H54 (cell line): ENCODE data around the gene EVI5.
"Not testable (repeated sequence)": the region's sequence is repeated elsewhere in the genome, so short reads cannot be mapped to it uniquely, and the experiment has no call there.

ENCODE experiments used
- DNase-seq: peaks from one replicate; pipeline ENCODE4 v3.0.0; 2011; ENCODE audit warnings: low spot score, mixed read lengths; ENCODE audit not compliant: insufficient read length
- FAIRE-seq: peaks from 3 replicates; lab custom pipeline; 2011; peaks lifted over from hg19 to GRCh38; lab: Jason Lieb, UNC
- POLR2A ChIP-seq: IDR thresholded peaks from 2 replicates; pipeline ENCODE4 v1.6.1; 2011; ENCODE audit warnings: low read depth, mild to moderate bottlenecking, low read length

Gene EVI5

DNA sequence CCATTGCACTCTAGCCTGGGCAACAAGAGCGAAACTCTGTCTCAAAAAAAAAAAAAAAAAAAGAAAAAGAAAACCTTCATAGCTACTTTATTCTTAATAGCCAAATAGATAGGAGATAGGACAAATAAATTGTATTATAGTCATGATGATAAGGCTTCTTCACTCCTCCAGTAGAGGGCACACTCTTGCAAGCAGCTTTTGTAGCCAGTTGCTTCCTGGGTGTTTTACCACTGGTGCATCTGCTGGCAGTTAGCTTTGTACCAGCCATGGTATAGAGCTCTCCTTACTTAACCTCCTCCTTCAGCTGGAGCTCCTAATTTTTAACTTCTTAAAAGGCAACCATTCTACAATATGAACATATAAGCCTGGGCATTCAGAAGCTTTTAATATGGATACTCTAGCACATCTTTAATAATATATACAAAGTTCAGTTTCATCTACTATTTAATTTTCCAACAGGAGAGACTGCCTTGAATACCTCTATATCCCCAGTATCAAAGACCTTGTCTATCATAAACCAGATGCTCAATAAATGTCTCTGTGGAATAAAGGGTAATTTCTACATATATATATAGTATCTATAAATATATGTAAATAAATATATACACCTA lies 35.8 kb downstream of the EVI5 start:
- DNase-seq (no peak), FAIRE-seq (peak; percentile 70)
- TF ChIP-seq POLR2A, result no peak

DNA sequence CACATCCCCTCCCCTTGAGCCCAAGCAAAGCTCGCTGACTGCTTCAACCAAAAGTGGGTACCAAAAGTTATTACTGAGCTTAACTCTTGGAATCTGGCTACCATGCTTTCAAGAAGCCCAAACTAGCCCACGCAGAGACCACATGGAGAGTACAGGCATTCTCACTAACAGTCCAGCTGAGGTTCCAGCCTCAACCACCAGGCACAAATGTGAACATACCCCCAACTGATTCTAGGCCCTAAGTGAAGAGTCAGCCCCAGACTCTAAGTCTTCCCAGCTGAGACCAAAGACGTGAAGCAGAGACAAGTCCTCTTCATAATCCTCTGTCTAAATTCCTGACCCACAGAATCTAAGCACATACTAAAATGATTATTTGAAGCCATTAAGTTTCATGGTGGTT lies 36.8 kb downstream of the EVI5 start:
- DNase-seq, result no peak
- FAIRE-seq, result no peak
- TF ChIP-seq POLR2A, result no peak

DNA sequence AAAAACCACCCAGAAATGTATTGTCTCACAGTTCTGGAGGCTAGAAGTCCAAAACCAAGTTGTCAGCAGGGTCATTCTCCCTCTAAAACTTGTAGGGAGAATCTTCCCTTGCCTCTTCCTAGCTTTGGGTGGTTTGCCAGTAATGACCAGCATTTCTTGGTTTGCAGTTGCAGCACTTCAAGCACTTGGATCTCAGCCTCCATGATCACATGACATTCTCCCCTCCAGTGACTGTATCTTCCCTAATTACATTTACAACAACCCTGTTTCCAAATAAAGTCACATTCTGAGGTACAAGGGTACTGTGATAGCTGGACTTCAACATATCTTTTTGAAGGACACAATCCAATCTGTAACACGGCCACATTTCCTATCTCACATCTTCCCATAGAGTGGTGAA lies 37.2 kb downstream of the EVI5 start:
- no peak for TF ChIP-seq POLR2A
- no peak for FAIRE-seq
- no peak for DNase-seq

DNA sequence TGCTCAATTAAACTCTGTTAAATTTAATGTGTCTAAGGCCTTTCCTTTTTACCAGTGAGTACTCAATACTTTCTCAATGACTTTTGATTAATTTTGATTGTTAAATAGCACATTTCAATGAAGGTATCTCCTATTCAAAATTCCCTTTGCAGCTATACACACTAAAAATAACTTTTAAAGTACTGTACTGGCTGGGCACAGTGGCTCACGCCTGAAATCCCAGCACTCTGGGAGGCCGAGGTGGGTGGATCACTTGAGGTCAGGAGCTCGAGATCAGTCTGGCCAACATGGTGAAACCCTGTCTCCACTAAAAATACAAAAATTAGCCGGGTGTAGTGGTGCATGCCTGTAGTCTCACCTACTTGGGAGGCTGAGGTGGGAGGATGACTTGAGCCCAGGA lies 38.7 kb downstream of the EVI5 start:
- not testable (repeated sequence) for DNase-seq, FAIRE-seq

DNA sequence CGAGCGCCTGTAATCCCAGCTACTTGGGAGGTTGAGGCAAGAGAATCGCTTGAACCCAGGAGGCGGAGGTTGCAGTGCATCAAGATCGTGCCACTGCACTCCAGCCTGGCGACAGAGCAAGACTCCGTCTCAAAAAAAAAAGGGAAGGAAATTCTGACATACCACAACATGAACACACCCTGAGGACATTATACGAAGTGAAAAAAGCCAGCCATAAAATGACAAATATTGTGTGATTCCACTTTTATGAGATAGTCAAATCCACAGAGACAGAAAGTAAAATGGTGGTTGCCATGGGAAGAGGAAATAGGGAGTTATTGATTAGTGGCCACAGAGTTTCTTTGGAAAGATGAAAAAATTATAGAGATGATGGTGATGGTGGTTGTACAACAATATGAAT lies 41.7 kb downstream of the EVI5 start:
- no peak for DNase-seq
- FAIRE-seq, result no peak

DNA sequence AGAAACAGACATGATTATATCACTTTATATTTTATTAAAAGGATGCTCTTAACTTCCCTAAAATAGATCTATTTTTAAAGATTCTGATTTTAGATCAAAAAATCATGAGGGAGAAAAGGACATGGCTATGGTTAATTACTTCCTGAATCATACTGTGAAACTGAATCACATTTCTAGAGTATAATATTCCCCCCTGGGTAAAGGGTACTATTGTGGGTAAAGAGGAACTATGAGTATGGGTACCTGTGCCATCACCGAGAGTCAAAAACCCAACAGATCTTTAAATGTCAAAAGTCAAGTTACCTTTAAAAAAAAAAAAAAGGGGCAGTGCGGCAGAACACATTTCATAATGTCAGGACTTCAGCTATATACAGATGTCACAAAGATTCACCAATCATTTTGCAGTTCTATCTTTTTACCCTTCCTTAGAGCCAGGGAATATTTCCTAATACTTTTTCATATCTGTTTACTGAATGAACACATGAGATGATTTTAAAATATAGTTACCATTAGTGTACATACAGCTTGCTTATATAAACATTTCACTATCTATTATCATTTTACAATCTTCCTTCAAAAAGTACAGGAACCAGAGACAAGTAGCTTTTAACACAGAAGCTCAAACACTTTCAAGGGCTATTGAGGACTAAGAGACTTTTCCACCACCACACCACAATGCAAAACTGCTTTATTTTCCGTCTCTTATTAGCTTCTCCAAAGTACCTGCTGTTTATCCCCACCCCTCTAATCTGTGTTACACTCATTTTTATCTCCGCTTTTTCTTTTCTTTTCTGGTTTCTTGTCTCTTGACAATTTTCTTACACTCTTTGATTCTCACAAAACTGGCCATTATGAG lies 45.0 kb downstream of the EVI5 start:
- FAIRE-seq (no peak), DNase-seq (no peak)
- TF ChIP-seq POLR2A, result no peak

More for the DNA sequence above, 41.7 kb downstream of the EVI5 start:
- no peak for TF ChIP-seq POLR2A

DNA sequence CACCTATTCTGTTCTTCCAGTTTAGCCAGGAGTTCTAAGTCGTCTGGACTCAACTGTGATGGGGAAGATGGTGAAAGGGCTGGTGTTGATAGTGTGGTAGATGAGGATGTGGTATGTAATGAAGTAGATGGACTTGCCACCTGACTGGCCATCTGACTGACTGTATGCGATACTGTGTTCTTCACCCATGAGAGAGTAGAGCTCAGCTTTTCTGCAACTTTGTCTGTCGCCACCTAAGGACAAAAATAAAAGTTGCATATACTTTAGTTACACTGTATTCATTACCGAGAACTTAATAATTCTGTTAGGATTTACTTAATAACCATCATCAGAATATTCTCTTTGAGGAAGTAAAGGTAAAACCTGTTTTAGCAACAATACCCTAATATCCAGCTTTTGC lies 48.5 kb downstream of the EVI5 start:
- no peak for TF ChIP-seq POLR2A
- FAIRE-seq, result no peak
- DNase-seq, result no peak

DNA sequence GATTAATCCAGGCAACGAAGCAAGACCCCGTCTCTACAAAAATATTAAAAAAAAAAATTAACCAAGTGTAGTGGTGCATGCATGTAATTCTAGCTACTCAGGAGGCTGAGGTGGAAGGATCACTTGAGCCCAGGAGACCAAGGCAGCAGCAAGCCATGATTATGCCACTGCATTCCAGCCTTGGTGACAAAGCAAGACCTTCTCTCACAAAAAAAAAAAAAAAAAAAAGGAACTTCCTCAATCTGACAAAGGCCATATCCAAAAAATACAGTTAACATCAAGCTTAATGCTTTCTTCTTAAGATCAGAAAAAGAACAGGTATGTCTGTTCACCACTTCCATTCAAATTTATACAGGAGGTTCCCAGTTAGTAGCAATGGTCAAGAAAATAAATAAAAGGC lies 54.4 kb downstream of the EVI5 start:
- DNase-seq, result no peak
- TF ChIP-seq POLR2A, result no peak
- FAIRE-seq, result no peak

DNA sequence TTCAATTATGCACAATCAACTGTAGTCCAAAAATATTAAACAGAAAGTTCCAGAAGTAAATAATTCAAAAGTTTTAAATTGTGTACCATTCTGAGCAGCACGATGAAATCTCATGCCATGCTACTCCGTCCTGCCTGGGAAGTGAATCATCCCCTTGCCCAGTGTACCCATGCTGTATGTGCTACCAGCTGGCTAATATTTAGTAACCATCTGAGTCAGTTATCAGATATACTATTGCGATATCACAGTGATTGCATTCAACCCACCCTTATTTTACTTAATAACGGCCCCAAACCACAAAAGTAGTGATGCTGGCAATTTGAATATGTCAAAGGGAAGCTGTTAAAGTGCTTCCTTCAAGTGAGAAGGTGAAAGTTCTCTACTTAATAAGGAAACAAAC lies 56.2 kb downstream of the EVI5 start:
- FAIRE-seq (no peak), DNase-seq (no peak)

DNA sequence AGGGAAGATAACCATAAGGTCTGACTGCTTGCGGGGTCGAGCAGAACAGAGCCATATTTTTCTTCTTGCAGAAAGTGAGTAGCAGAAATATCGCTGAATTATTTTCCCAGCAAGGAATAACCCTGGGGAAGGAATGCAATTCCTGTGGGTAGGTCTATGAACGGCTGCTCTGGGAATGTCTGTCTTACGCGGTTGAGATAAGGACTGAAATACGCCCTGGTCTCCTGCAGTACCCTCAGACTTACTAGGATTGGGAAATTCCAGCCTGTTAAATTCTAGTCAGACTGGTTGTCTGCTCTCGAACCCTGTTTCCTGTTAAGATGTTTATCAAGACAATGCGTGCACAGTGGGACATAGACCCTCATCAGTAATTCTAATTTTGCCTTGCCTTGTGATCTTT lies 61.2 kb downstream of the EVI5 start:
- FAIRE-seq, DNase-seq: not testable (repeated sequence)

More for the DNA sequence above, 56.2 kb downstream of the EVI5 start:
- TF ChIP-seq POLR2A, result no peak

DNA sequence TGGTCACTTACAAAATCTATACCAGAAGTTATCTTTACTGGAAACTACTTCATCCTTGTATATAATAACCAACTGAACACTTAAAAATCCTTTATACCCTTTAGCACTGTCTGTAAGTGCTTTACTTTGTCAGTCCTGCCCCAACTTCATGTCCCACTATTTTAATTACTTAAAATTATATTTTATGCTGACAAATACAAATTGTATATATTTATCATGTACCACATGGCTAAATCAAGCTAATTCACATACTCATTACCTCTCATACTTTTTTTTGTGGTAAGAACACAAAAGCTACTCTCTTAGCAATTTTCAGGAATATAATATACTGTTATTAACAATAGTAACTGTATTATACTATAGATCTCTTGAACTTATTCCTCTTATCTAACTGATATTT lies 63.0 kb downstream of the EVI5 start:
- DNase-seq (no peak), FAIRE-seq (no peak)
- TF ChIP-seq POLR2A, result no peak

DNA sequence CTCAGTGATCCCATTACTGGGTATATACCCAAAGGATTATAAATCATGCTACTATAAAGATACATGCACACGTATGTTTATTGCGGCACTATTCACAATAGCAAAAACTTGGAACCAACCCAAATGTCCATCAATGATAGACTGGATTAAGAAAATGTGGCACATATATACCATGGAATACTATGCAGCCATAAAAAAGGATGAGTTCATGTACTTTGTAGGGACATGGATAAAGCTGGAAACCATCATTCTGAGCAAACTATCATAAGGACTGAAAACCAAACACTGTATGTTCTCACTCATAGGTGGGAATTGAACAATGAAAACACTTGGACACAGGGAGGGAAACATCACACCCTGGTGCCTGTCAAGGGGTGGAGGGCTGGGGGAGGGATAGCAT lies 63.8 kb downstream of the EVI5 start:
- FAIRE-seq, DNase-seq: not testable (repeated sequence)

DNA sequence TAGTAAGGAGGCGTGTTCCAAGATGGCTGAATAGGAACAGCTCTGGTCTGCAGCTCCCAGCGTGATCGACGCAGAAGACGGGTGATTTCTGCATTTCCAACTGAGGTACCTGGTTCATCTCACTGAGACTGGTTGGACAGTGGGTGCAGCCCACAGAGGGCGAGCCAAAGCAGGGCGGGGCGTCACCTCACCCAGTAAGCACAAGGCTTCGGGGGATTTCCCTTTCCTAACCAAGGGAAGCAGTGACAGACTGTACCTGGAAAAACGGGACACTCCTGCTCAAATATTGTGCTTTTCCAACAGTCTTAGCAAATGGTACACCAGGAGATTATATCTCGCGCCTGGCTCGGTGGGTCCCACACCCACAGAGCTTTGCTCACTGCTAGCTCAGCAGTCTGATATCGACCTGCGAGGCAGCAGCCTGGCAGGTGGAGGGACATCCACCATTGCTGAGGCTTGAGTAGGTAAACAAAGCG lies 69.4 kb downstream of the EVI5 start:
- DNase-seq, result not testable (repeated sequence)

DNA sequence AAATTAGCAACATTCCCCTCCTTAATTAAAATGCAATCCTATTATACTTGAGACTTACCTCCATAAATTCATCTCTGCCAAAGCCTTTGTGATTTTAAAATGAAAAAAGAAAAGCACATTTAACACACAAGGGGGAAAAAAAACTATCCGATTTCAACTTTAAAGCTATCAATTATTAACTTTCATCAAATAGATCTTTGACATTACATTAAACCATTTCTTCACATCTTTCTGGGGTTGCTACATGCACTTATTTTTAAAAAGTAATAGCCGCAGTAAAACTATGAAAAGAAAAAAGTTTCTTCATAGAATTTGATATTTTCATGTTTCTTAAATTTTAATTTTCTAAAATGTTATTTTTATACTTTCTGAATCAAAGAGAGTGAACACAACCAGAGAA lies 71.0 kb downstream of the EVI5 start:
- DNase-seq (no peak), FAIRE-seq (no peak)
- TF ChIP-seq POLR2A, result no peak

More for the DNA sequence above, 69.4 kb downstream of the EVI5 start:
- FAIRE-seq, result not testable (repeated sequence)
